GM18505 (cell line): ENCODE results near the gene CHMP1A.
A peak's percentile ranks its signal among the peaks of the same experiment; 100 is the strongest.
"Not testable (repeated sequence)": the region's sequence is repeated elsewhere in the genome, so short reads cannot be mapped to it uniquely, and the experiment has no call there.

Experiments
- ATAC-seq: cut with Tn5 transposase; IDR thresholded peaks from one replicate; pipeline ENCODE4 v1.9.1; 2021; ENCODE audit not compliant: unreplicated experiment
- POLR2A ChIP-seq: IDR thresholded peaks from 4 replicates; pipeline ENCODE4 v1.6.1; 2011; ENCODE audit warnings: borderline replicate concordance; ENCODE audit not compliant: insufficient read depth, insufficient read length; ENCODE audit errors: extremely low read depth

CHMP1A gene

GRCh38 chr16:89687092-89687940 lies 29.8 kb upstream of the CHMP1A start:
- peak; percentile 42 for ATAC-seq

DNA sequence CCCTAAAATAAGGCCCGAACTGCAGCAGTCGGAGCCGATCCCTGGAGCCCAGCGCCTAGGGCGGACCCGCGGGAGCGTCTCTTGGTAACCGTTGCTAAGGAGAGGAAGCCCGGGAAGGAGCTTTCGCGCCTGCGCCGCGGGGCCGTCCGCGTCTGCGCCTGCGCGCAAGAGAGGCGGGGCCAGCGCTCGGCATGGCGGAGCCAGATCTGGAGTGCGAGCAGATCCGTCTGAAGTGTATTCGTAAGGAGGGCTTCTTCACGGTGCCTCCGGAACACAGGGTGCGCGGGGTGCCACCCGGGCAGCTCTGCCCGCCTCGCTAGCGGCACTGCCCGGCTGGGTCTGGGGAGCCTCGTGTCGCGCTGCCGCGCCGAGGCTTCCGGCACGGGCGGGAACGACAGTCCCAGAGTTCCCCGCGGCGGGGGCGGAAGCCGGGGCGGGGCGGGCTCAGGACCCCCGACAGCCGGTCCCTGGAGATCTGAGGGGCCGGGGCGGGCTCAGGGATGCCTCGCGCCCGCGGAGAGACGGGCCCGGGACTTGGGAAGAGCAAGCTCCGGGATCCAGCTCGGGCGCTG lies 29.1 kb upstream of the CHMP1A start, which contains the start of gene CDK10:
Gene CDK10, plus strand, starts transcription at position 170 of the 572 bp plus-strand sequence. Its CDS starts 22 bp downstream, at position 192.
- peak; percentile 69 for ATAC-seq
- peak; percentile 96 for TF ChIP-seq POLR2A

More at GRCh38 chr16:89687092-89687940, 29.8 kb upstream of the CHMP1A start:
- no peak for TF ChIP-seq POLR2A

- no peak for TF ChIP-seq POLR2A
- no peak for ATAC-seq
These were observed 28.4 kb upstream of the CHMP1A start for GRCh38 chr16:89685916-89686315.

- no peak for ATAC-seq
- TF ChIP-seq POLR2A: no peak
These were observed 20.8 kb upstream of the CHMP1A start for GRCh38 chr16:89678258-89678657.

DNA sequence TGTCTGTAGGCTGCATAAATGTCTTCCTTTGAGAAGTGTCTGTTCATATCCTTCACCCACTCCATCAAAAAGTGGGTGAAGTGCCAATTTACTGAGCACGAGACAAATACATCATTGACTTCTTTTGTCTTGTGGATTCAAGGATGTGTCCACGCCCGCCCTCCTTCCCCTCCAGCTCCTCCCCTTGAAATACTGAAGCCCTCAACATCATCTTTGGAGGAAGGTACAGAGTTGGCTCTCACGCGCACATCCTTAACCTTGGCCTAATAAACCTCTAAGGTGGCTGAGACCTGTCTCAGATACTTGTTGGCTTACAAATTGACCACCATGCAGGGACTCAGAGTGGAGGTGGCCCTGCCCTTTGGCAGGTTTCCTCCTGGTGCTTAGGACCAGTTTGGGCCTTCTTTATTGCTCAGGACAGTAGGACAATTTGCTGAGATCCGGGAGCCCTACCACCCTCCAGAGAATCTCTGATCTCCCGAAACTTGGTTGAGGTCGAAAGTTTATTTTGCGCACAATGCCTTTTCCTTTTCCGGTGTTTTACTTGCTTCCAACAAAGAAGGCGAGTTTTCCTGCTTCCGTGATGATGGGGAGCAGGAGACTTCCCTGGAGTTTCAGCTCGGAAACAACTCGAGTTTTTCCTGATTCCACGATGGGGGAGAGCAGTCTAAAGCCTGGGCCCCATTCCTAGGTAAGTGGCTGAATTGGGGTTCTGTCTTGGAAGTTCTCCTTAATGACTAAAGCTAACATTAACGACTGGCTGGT lies 14.9 kb upstream of the CHMP1A start:
- no peak for TF ChIP-seq POLR2A

GRCh38 chr16:89671565-89671964 lies 14.1 kb upstream of the CHMP1A start:
- not testable (repeated sequence) for ATAC-seq

More for the DNA sequence above, 14.9 kb upstream of the CHMP1A start:
- no peak for ATAC-seq

DNA sequence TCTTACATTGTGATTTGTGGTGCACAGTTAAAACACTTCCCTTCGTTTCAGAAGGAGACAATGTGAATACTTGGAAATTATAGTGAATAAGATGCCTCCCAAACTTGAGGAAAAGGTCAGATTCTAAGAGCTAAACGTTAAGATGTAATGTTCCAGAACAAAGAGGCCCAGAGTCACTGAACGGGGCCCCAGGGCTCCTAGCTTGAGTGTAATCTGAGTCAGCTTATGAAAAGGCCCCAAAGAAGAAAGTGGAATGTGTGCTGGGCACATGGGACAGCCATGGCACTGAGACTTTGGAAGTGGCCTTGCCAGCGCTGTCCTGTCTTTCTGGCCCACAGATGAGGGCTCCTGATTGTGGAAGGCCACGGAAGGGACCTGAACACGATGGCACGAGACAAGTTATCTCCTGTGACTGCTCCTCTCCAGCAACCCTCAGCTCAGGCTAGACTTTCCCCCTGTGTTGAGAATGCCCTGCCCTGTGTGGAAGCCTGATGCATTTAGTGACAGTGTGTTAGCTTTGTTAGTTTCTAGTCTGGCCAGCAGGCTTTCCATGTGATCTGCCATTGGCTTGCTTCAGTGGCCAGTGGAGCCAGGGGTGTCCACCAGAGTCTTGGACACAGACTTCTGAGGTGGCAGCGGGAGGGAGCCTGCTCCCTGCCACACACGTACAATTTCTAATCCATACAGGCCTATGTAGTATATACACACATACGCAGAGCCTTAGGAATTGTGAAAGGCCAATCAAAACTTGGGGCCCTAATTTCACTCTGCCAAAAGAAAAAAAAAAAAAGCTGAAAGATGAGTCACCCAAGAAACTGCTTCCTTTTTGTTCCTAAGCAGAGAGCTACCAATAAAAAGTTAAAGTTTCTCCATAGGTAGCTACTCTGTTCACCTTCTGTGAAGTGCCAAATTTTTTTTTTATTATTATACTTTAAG lies 13.3 kb upstream of the CHMP1A start:
- no peak for ATAC-seq
- no peak for TF ChIP-seq POLR2A

DNA sequence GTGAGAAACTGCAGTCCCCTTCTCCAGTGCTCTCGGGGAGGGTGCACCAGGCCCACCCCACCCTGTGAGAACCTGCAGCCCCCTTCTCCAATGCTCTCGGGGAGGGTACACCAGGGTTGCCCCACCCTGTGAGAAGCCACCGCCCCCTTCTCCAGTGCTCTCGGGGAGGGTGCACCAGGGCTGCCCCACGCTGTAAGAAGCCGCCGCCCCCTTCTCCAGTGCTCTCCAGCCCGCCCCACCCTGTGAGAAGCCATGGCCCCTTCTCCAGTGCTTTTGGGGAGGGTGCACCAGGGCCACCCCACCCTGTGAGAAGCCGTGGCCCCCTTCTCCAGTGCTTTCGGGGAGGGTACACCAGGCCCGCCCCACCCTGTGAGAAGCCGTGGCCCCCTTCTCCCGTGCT lies 12.2 kb upstream of the CHMP1A start:
- no peak for TF ChIP-seq POLR2A
- ATAC-seq: no peak

DNA sequence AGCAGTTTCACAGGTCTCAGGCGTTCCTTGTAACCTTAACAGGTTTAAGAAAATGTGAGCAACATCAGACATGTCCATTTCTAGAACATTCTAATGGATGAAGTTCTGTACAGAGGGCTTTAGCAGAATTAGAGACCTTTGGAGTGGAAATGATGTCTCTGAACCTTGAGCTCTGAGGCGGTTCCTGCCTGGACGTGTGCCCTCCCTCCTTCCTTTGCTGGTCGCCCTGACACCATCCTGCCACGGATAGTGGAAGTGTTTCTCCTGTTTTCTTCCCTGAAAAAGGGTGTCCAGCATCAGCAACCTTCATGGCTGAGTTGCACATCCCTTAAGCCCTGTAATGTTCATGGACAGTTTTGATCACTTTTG lies 11.3 kb upstream of the CHMP1A start:
- ATAC-seq: no peak
- TF ChIP-seq POLR2A: no peak

GRCh38 chr16:89667633-89668032 lies 10.1 kb upstream of the CHMP1A start:
- ATAC-seq: no peak
- no peak for TF ChIP-seq POLR2A

DNA sequence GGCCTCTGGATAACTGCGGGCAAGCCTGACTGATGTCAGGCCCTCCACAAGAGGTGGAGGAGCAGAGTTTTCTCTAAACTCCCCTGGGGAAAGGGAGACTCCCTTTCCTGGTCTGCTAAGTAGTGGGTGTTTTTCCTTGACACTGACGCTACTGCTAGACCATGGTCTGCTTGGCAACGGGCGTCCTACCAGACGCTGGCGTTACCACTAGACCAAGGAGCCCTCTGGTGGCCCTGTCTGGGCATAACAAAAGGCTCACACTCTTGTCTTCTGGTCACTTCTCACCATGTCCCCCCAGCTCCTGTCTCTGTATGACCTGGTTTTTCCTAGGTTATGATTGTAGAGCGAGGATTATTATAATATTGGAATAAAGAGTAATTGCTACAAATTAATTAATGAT lies 9.5 kb upstream of the CHMP1A start:
- ATAC-seq: not testable (repeated sequence)

- not testable (repeated sequence) for ATAC-seq
These were observed 6.7 kb upstream of the CHMP1A start for GRCh38 chr16:89664238-89664637.

- no peak for TF ChIP-seq POLR2A
- ATAC-seq: no peak
These were observed 3.7 kb upstream of the CHMP1A start for GRCh38 chr16:89661215-89661614.
